Astrocyte of the spinal cord (primary cell): ENCODE data around the gene CASK.

Experiments used
- DNase-seq: peaks from one replicate; pipeline ENCODE4 v3.0.0; 2011; ENCODE audit warnings: low read depth, low spot score
- H3K4me3 ChIP-seq: 2 replicates; pipeline ENCODE4 v1.5.1; 2011; ENCODE audit warnings: low read depth, mild to moderate bottlenecking, low read length, moderate library complexity
- in situ Hi-C: cut with HindIII; loops from 2 replicates; pipeline ENCODE4 v1.10.0; 2017; ENCODE audit warnings: low sequenced_read_pairs
- TF ChIP-seq, protein P1 (sequence below): IDR thresholded peaks from 2 replicates; pipeline ENCODE4 v1.5.1; 2012; ENCODE audit warnings: low read depth, mild to moderate bottlenecking, low read length, inconsistent platforms

The CASK gene

DNA sequence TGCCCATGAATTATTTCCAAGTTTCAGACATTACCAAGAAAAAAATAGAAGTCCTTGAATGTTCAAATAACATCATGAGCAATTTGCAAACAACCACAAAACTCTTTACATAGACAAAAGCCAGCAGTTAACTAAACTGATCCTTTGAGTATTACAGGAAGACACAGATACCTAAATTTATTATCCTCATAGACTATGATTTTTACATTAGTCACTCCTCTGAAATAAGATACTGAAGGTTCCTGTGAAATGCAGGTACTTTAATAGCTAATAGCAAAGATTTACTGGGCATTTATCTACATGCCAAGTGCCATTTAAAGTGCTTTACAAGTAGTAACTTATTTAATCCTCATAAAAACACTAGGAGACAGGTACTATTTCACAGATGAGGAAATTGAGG lies 161.7 kb downstream of the CASK start:
- in situ Hi-C loops, result no loop called here

DNA sequence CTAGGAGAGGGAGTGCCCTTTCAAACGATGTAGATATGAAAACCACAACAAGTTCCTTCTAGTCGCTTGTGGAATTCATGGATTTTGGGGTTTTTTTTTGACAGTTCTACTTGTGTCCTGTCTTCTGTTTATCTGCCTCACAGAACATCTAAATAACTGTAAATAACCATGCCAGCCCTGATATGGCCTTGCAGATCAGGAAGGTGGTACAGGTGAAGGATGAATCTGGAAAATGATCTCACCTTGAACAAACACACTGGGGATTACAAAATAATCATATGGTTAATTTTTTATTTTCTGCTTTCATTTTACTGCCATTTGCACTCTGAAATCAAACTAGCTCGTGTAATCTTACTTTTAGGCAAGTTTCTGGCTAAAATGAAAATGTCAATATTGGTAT lies 162.2 kb downstream of the CASK start:
- TF ChIP-seq, protein P1, sequence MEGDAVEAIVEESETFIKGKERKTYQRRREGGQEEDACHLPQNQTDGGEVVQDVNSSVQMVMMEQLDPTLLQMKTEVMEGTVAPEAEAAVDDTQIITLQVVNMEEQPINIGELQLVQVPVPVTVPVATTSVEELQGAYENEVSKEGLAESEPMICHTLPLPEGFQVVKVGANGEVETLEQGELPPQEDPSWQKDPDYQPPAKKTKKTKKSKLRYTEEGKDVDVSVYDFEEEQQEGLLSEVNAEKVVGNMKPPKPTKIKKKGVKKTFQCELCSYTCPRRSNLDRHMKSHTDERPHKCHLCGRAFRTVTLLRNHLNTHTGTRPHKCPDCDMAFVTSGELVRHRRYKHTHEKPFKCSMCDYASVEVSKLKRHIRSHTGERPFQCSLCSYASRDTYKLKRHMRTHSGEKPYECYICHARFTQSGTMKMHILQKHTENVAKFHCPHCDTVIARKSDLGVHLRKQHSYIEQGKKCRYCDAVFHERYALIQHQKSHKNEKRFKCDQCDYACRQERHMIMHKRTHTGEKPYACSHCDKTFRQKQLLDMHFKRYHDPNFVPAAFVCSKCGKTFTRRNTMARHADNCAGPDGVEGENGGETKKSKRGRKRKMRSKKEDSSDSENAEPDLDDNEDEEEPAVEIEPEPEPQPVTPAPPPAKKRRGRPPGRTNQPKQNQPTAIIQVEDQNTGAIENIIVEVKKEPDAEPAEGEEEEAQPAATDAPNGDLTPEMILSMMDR, result no peak
- in situ Hi-C loops, result no loop called here
- H3K4me3 ChIP-seq, result no peak overlapping the region
- no peak for DNase-seq

More for the DNA sequence above, 161.7 kb downstream of the CASK start:
- H3K4me3 ChIP-seq, result no peak overlapping the region
- TF ChIP-seq, protein P1, result no peak
- DNase-seq, result no peak

DNA sequence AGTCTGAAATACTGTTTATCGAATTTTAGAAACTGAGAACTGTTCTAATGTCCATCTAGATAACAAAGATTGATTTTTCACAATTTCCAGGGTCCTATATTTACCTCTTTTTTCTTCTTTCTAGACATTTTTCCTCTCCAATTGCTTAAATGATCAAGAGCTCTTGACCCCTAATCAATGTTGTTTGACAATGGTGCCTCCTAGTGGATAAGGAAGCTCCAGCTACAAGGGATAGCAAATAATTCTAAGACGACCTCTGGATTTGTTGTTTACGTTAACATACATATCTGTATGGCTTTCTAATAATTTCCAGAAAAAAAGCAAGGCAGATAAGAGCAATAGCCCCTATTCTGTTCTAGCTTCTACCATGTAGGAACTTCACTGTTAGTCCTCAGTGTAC lies 163.5 kb downstream of the CASK start:
- peak; percentile 32 for DNase-seq
- in situ Hi-C loops, result no loop called here
- no peak overlapping the region for H3K4me3 ChIP-seq
- TF ChIP-seq, protein P1, result peak; percentile 61

DNA sequence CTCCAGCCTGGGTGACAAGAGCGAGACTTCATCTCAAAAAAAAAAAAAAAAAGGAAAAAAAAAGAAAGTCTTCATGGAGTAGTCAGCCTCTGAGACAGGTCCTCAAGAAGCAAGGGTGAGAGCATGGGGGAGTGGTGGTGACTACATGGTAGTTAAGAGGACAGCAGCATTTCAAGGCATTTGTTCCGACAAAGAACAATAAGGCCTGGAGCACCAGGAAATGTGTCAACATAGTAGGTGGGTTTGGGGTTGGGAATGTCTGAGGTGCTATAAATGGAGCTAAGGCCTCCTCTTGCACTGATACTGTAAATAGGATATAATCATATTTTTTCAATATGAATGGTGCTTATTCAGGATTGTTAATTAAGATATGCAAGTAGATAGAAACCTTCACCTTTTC lies 165.0 kb downstream of the CASK start:
- TF ChIP-seq, protein P1, result no peak
- in situ Hi-C loops, result no loop called here
- no peak for DNase-seq

DNA sequence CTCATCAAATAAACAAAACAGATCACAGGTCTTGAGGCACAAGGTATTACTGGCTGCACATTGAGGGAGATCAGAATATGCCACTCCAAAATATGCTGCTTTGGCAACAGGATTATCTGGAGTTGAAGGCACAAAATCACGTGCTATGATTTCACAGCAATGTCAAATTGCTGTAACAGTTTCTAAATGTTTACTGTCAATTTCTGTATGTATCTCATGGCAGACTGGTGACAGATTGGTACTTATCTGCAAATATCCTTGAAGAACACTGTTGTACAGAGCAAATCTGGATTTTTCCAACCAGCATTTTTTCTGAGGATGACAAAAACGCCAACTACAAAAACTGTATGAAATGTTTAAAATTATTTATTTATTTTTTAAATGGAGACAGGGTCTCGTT lies 172.6 kb downstream of the CASK start:
- in situ Hi-C loops, result no loop called here
- TF ChIP-seq, protein P1, result no peak
- H3K4me3 ChIP-seq, result no peak overlapping the region
- DNase-seq, result no peak

More for the DNA sequence above, 165.0 kb downstream of the CASK start:
- H3K4me3 ChIP-seq, result no peak overlapping the region

DNA sequence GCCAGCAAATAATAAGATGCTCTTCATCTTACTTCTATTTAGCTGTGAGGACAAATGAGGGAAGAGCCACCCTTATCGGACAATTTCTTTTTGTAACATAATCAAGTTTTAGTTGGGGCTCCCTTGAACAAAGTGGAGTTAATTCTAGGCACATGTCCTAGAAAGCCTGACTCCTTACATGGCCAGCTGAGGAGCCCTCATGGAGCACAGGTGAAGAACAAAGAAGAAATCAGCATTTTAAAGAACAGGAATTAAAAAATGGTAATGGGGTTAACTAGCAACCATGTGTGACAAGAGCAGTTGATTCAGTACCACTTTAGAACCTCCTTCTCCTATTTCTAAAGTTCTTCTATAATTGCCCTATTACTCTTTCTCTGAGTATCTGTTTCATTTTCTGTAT lies 183.5 kb downstream of the CASK start:
- TF ChIP-seq, protein P1, result no peak

DNA sequence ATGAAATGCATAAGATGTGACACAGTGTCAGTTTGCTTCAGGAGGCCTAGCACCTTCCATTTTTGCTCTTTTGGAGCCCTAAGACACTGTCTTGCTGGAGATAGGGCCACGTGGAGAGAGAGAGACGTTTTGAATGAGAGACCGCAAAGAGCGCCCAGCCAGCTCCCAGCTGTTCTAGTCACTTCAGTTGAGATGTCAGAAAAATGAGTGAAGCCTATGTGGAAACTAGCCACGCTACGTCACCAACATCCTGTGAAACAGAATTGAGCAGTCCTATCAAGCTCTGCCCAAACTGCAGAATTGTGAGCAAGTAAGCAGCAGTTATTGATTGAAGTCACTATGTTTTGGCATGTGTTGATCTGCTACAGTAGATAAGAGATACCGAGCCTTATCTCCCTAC lies 186.3 kb downstream of the CASK start:
- DNase-seq, result no peak
- TF ChIP-seq, protein P1, result no peak
- H3K4me3 ChIP-seq, result no peak overlapping the region
- in situ Hi-C loops, result no loop called here

More for the DNA sequence above, 183.5 kb downstream of the CASK start:
- DNase-seq, result no peak
- in situ Hi-C loops, result no loop called here
- H3K4me3 ChIP-seq, result no peak overlapping the region
